ENCODE data around the gene PCBP3.

DNA sequence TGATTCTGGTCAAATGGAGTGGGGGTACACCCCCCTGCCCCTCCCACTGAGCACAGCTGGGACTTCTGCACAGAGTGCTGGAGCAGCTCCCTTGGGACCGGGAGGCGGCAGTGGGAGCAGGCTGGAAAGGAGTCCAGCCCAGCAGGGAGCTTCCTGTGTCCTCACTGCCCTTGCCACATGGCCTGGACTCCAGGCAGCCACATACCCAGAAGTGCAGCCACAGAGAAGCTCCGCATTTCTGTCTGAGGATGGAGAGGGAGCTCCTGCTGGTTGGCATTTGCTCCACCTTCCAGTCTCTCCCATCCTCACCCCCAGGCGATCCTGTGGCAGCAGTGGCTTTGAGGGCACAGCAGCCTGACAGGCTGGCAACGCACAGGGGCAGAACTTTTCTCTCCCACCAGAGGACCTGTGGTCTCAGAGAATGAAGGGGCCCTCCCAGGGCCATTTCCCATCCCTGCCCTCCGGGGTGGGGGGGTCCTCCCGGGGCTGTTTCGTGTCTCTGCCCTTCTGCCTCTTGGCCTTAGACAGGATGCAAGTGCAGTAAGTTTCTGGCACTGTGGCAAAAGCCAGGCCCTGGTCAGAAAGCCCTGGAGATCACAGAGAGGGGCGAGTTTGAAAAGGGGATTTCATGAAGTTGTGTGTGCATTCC is 234.4 kb downstream of the PCBP3 start:
- TF ChIP-seq, protein P1, sequence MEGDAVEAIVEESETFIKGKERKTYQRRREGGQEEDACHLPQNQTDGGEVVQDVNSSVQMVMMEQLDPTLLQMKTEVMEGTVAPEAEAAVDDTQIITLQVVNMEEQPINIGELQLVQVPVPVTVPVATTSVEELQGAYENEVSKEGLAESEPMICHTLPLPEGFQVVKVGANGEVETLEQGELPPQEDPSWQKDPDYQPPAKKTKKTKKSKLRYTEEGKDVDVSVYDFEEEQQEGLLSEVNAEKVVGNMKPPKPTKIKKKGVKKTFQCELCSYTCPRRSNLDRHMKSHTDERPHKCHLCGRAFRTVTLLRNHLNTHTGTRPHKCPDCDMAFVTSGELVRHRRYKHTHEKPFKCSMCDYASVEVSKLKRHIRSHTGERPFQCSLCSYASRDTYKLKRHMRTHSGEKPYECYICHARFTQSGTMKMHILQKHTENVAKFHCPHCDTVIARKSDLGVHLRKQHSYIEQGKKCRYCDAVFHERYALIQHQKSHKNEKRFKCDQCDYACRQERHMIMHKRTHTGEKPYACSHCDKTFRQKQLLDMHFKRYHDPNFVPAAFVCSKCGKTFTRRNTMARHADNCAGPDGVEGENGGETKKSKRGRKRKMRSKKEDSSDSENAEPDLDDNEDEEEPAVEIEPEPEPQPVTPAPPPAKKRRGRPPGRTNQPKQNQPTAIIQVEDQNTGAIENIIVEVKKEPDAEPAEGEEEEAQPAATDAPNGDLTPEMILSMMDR (IDR thresholded peaks at IDR 0.05; ENCODE audit: low read depth, low read length, missing input control) = no peak
- TF ChIP-seq, protein P2, sequence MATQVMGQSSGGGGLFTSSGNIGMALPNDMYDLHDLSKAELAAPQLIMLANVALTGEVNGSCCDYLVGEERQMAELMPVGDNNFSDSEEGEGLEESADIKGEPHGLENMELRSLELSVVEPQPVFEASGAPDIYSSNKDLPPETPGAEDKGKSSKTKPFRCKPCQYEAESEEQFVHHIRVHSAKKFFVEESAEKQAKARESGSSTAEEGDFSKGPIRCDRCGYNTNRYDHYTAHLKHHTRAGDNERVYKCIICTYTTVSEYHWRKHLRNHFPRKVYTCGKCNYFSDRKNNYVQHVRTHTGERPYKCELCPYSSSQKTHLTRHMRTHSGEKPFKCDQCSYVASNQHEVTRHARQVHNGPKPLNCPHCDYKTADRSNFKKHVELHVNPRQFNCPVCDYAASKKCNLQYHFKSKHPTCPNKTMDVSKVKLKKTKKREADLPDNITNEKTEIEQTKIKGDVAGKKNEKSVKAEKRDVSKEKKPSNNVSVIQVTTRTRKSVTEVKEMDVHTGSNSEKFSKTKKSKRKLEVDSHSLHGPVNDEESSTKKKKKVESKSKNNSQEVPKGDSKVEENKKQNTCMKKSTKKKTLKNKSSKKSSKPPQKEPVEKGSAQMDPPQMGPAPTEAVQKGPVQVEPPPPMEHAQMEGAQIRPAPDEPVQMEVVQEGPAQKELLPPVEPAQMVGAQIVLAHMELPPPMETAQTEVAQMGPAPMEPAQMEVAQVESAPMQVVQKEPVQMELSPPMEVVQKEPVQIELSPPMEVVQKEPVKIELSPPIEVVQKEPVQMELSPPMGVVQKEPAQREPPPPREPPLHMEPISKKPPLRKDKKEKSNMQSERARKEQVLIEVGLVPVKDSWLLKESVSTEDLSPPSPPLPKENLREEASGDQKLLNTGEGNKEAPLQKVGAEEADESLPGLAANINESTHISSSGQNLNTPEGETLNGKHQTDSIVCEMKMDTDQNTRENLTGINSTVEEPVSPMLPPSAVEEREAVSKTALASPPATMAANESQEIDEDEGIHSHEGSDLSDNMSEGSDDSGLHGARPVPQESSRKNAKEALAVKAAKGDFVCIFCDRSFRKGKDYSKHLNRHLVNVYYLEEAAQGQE (IDR thresholded peaks at IDR 0.05) = no peak
- TF ChIP-seq EGR1 (IDR thresholded peaks at IDR 0.05; ENCODE audit: low read depth in 2 of 2) (no peak), RAD21 (IDR thresholded peaks at IDR 0.05) (no peak), SP1 (IDR thresholded peaks at IDR 0.05) (no peak), FOXA2 (IDR thresholded peaks at IDR 0.05) (no peak)
- TF ChIP-seq, protein P3, sequence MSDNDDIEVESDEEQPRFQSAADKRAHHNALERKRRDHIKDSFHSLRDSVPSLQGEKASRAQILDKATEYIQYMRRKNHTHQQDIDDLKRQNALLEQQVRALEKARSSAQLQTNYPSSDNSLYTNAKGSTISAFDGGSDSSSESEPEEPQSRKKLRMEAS (IDR thresholded peaks at IDR 0.05) = no peak
